SK-N-SH treated with all-trans-retinoic acid at 6 μM for 48 hours (cell line): ENCODE measurements around the gene VSIG10L.
A peak's percentile ranks its signal among the peaks of the same experiment; 100 is the strongest.

ENCODE experiments used
- ARNTL ChIP-seq: fragments of 450-650 bp; formaldehyde crosslinking; IDR thresholded peaks from 2 replicates; pipeline ENCODE4 v1.5.0; 2020; ENCODE audit warnings: low read depth, mild to moderate bottlenecking, moderate library complexity, borderline replicate concordance
- CSDC2 ChIP-seq: fragments of 250-450 bp; sonication (Bioruptor Pico); IDR thresholded peaks from 2 replicates; pipeline ENCODE4 v1.5.0; 2020; ENCODE audit warnings: mild to moderate bottlenecking, moderate library complexity
- ESRRG ChIP-seq: fragments of 250-450 bp; sonication (Bioruptor Pico); IDR thresholded peaks from 2 replicates; pipeline ENCODE4 v1.6.1; 2021; ENCODE audit warnings: mild to moderate bottlenecking
- GLIS3 ChIP-seq: fragments of 250-450 bp; sonication (Bioruptor Pico); IDR thresholded peaks from 2 replicates; pipeline ENCODE4 v1.5.0; 2020; ENCODE audit warnings: mild to moderate bottlenecking, moderate library complexity
- OSR1 ChIP-seq: fragments of 250-450 bp; sonication (Bioruptor Pico); IDR thresholded peaks from 2 replicates; pipeline ENCODE4 v1.8.0; 2022; ENCODE audit warnings: moderate library complexity, mild to moderate bottlenecking, inconsistent platforms
- POU6F1 ChIP-seq: fragments of 250-450 bp; sonication (Bioruptor Pico); IDR thresholded peaks from 2 replicates; pipeline ENCODE4 v1.8.0; 2021; ENCODE audit warnings: low read depth, mild to moderate bottlenecking, moderate library complexity, borderline replicate concordance
- RARB ChIP-seq: fragments of 250-450 bp; sonication (Bioruptor Pico); IDR thresholded peaks from 2 replicates; pipeline ENCODE4 v1.8.0; 2021; ENCODE audit warnings: mild to moderate bottlenecking, moderate library complexity
- TCF4 ChIP-seq: fragments of 250-450 bp; sonication (Bioruptor Pico); IDR thresholded peaks from 2 replicates; pipeline ENCODE4 v1.8.0; 2021; ENCODE audit warnings: mild to moderate bottlenecking, moderate library complexity, borderline replicate concordance
- TOX ChIP-seq: fragments of 250-450 bp; sonication (Bioruptor Pico); IDR thresholded peaks from 2 replicates; pipeline ENCODE4 v1.8.0; 2021; ENCODE audit warnings: mild to moderate bottlenecking, moderate library complexity, borderline replicate concordance
- ZFP3 ChIP-seq: fragments of 250-450 bp; sonication (Bioruptor Pico); IDR thresholded peaks from 2 replicates; pipeline ENCODE4 v1.5.0; 2020; ENCODE audit warnings: mild to moderate bottlenecking, moderate library complexity
- ZFP30 ChIP-seq: fragments of 450-650 bp; formaldehyde crosslinking; IDR thresholded peaks from 2 replicates; pipeline ENCODE4 v1.5.0; 2022; ENCODE audit warnings: mild to moderate bottlenecking, moderate library complexity
- ZNF565 ChIP-seq: fragments of 450-650 bp; formaldehyde crosslinking; conservative IDR thresholded peaks from 2 replicates; pipeline ENCODE4 v1.5.0; 2020; ENCODE audit warnings: low read depth, mild to moderate bottlenecking, moderate library complexity
- ZNF8 ChIP-seq: fragments of 450-650 bp; formaldehyde crosslinking; IDR thresholded peaks from 2 replicates; pipeline ENCODE4 v1.5.0; 2020; ENCODE audit warnings: mild to moderate bottlenecking, moderate library complexity

GRCh38 chr19:51339687-51340656 is 2.0 kb downstream of the VSIG10L start:
- TF ChIP-seq ZFP3 = 0 out of 2 replicates have a peak, but pooled peaks have one; percentile 21
- TF ChIP-seq TCF4 (CRISPR knock-in tag) = no peak
- TF ChIP-seq CSDC2 (CRISPR knock-in tag) = no peak
- no peak for TF ChIP-seq ZNF8 (CRISPR knock-in tag)
- 0 out of 2 replicates have a peak, but pooled peaks have one; percentile 52 for TF ChIP-seq ARNTL
- no peak for TF ChIP-seq ESRRG (CRISPR knock-in tag)
- TF ChIP-seq OSR1 (CRISPR knock-in tag) = no peak
- no peak for TF ChIP-seq ZFP30 (CRISPR knock-in tag)
- TF ChIP-seq POU6F1 (CRISPR knock-in tag) = no peak
- TF ChIP-seq GLIS3 = no peak
- TF ChIP-seq TOX = no peak
- TF ChIP-seq RARB (CRISPR knock-in tag) = no peak
- TF ChIP-seq ZNF565 (CRISPR knock-in tag) = no peak
